ENCODE results near the gene ANO4.

Gene ANO4

DNA sequence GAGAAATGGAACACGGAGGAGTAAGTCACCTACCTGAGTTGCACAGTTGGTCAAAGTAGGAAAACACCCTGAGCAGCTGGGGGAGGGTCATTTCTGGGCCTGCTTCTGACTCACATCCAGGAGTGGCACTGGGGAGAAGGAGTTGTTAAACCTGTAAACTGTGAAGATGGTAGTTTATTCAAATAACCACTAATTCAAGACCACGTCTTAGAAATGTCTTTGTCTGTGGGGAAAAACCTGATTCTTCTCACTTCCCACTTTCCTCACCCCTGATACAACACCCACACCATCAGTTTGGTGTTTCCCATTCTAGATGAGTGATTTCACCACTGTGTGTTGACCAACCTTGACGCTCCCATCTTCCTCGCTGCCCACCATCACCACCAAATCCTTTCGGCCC is 207.1 kb downstream of the ANO4 start:
- DNase-seq = no peak

DNA sequence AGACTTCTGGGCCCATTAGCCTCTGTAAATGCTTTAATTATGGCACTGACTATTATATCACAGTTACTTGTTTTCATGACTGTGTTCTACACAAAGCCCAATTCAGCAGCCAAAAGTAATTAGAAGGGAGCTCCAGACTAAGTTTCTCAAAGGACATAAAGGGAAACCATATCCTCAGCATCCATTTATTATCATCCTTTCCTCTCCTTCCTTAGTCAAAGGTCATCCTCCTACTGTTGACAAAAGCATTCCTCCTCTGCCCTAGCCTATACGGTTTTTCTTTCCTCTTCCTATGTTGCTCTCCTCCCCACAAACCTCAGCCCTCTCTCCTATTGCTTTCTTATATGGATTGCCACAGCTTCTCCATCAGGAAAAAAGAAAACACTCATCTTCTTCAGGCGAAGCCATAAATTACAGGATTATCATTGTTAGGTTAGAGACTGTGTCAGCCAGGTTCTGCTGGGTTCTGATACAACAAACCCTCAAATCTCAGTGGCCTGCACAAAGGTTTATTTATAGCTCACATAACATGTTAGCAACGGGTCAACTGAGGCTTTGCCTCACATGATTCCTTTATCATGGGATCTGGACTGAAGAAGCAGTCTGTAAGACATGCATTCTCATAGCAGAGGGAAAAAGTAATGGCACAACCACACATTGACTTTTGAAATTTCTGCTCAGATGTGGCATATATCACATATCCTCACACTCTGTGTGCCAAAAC is 208.3 kb downstream of the ANO4 start:
- DNase-seq = no peak

DNA sequence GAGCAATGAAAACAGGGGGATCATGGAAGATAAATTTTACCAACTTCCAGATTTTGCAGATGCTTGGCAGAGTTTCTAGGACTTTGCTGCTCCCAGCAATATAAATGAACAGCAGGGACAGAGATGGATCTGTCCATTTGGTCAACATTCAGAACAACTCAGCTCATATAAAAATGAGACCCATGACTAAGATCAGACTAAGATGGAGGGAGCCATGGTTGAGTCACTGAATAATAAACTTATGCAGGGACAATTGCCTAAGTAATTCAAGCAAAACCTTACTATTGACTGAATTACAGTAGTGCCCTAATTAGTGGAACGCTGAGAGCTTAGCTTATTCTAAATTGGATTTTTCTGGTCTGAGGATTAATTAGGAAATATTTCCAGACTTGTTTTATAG is 210.3 kb downstream of the ANO4 start:
- DNase-seq = no peak

DNA sequence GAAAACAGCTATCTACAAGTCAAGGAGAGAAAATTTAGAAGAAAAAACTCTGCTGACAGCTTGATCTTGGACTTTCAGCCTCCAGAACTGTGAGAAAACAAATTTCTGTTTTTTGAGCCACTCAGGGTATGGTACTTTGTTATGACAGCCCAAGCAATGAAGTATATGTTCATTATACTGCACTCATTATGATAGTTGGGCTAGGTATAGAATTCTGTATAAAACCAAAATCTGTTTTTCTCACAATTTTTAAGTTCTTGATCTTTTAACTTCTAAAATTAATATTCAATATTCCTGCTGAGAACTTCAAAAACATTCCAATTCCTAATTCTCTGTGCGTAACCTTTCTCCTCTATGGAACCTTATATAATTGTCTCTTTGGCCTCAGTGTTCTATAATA is 214.7 kb downstream of the ANO4 start:
- no peak for DNase-seq

DNA sequence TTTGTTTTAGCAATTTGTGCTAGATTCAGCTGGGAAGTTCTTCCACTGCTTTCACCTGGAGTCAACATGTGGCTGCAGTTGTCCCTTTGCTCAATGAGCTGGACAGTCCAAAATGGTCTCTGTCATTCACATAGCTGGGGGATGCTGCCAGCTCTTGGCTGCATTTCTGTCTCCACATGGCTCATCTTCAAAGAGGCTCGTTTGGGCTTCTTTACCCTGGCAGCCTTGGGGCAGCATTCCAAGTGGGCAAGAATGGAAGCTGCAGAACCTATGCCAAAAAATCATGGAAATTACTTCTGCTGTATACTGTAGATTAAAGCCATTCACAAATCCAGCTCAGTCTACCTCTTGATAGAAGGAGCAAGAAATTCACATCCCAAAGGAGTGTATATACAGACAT is 216.3 kb downstream of the ANO4 start:
- no peak for DNase-seq

DNA sequence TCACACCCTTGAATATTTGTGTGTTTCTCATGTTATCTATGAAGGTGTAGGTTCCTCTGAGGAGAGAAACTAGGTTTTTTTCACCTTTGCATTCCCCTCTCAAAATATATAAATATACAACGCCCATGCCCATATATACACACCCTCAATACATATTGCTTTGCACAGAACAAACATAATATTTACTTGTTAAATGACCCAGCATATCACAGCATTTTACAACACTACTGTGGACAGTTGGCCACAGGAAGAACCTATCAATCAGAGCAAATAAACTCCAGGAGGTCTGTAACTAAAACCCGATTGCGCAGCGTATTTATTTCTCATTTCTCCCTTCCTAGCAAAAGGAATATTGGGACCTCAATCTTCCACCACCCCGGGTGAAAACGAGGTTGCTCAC is 219.4 kb downstream of the ANO4 start:
- no peak for DNase-seq

DNA sequence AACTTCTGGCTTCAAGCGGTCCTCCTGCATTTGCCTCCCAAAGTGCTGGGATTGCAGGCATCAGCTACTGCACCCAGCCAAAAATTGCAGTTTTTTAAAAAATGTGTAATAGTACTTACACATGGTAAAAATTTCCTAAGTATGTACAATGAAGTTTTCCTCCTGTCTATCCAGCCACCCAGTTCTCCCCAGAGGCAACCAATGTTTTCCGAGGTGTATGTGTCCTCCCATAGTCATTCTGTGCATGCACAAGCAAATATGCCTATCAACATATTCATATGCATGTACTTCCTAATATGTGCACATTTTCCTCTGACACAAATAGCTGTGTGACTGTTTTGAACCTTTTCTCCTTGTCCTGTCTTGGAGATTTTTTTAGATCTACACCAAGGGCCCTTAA is 220.5 kb downstream of the ANO4 start:
- no peak for DNase-seq

DNA sequence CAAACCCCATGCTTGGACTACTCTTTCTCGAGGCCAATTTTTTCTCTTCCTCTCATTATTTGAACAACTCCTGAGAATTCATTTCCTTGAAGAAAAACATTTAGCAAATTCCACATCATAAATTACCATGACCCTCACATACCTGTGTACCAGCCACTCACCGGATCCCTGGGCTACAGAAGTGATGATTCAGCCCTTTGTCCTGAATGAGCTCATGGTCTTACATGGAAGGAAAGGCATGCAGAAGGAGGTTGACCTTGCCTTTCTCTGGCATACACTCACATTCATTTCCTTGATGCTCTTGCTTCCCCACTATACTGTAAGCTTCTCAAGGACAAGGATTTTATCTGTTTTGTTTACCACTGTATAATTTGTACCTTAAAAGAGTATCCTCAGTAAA is 224.0 kb downstream of the ANO4 start:
- no peak for DNase-seq

DNA sequence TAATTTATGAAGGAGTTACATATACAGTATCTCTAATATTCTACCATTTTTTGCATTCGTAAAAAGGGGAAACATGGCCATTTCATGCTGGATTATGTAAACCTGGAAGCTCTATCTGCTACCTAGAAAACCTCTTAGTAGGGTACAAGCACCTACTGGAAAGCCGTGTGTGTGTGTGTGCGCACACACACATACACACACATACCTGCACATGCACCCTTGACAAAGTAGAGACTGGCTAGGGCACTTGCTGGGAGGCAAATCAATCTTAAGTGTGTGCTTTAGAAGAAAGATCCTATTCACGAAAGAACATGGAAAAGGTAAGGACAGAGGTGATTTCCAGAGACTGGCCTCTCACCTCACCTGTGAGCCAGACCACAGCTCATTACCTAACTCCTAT is 224.6 kb downstream of the ANO4 start:
- DNase-seq = no peak

DNA sequence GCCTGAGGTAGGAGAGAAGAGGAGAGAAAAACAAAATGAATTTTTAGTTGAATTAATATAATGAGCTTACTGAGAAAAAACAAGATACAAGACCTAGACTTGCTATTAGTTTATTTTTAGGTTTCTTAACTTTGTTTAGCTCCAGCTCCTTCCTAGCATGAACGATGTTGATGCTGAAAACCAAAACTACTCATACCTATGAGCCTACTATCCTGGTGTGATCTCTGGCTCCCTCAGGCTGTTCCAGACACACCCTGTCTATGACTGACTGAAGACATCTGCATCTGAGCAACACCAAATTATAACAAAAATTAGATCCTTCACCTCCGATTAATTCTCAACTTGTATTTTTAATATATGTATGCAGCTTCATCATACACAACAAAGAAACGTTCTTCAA is 225.1 kb downstream of the ANO4 start:
- DNase-seq = no peak

DNA sequence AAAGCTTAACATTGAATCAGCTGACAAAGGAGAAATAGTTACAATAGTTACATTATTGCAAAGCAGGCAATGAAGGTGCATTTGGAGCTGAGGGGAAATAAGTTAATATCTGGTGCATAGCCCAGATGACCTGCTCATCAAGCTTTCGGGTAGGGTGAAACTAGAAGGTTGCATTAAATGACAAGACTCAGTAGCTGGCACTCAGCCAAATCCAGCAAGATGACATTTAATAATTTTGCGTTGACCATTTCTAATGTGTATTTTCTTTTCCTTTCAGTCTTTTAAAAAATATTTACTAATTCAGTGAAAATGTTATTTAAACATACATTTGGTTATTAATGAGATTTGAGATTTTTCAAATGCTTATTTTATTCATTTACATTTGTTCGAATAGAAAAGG is 226.9 kb downstream of the ANO4 start:
- DNase-seq = no peak

DNA sequence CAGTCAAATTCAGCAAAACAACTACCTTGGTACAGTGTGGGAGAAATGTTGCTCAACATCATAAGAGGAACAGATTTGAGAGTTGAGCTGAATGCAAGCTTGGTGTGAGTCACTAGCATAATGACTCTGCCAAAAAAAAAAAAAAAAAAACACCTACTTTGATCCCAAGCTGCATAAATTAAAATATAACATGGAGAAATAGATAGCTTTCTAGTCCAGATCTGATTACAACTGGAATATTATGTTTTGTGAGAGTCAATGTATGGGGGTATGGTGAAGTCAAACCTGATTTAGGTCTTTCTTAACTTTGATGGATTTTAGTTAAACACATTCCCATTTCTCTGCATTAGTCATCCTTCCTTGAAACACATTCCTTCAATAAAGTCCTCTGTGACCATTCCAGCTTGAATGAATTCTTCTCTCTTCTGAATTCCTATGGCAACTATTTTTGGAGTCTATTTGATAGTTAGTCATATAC is 227.4 kb downstream of the ANO4 start:
- no peak for DNase-seq

DNA sequence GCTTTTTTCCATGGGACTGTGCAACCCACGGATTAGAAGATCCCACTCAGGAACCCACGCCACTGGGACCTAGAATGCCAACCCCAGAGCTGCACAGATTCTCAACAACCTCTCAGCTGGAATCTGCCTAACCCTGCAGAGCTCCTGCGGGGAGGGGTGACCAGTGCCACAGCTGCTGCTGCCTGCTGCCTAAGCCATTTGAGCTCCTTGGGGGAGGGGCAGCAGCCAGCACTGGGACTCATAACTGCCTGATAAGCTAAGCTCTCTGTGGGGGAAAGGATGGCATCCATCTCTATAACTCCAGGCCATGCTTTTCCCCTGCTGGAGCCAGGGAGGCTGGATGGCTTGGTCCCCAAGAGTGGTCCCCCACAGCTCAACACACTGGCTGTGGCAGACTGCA is 232.6 kb downstream of the ANO4 start:
- no peak for DNase-seq

DNA sequence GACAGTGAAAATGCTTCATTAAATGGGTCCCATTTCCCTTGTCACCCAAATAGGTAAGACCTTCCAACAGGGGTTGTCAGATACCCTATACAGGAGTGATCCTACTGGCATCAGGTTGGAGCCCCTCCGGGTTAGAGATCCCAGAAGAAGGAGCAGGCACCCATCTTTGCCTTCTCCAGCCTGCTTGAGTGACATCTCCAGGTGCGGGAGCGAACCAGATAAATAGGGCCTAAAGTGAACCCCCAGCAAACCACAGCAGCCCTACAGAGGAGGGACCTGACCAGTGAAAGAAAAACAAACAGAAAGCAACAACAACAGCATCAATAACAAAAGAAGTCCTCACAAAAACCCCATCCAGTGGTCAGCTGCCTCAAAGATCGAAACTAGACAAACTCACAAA is 233.2 kb downstream of the ANO4 start:
- DNase-seq = no peak

DNA sequence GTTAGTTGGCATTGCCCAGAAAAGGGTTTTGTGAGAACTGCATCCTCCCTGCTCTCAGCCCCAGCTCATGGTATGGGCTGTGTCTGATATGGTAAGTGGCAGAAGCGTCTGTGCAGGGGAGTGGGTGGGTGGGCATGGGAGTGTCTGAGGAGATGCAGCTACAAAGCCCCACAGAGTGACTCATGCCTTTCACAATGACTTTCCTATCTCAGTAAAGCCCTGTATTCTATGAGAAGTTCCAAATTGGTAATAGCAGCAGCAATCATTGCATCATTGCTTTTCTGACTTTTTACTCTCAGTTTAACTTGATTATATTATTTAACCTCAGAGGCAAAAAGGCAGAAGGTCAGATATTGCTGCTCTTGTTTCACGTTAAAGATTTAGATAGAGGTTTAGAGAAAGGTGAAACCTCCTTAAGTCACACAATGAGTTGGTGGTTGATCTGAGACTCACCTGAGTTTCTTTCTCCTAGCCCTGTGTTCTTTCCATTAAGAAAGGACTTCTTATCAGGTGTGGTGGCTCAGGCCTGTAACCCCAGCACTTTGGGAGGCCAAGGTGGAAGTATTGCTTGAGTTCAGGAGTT is 243.8 kb downstream of the ANO4 start:
- no peak for DNase-seq

DNA sequence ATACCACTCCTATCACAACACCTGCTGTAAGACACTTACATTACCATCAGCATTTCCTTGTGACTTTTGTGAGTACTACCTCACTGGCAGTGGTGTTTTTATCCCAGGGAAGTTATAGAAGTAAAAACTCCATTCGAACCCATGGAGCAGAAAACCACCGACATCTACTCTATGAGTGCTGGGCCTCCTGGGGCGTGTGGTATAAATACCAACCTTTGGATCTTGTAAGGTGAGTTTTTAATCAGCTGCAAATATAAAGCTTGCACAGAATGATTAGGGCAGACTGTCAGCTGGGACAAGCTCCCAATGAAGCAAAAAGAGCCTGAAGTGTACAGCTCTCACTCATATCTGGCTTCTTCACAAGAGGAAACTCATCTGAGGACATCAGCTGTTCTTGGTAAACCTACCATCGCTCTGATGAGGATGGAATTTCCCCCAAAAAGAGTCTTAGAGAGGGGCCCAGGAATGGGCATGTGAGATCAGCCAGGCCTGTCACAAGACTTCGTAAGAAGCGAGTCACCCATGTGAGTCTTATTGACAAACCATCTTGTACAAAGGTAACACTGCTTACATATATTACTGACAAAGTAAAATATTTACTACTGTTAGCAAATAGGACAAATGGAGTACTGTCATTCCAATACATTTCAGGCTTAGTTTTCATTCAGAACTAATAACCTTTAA is 245.4 kb downstream of the ANO4 start:
- DNase-seq = no peak

DNA sequence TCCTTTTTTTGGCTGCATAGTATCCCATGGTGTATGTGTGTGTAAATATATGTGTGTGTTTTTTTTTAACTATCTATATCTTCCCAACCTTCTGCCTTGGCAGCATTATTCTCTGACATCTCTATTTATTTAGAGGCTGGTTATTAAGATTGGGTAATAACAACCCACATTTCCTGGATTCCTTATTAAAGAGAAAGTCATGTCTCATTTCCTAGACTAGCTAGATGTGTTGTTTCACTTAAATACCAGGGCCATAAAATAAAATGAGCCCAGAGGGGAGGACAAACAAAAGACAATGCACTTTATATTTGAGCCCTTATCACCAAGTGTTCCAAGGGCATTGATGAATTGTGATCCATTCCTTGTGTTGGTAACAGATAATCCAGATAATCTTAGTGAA is 246.4 kb downstream of the ANO4 start:
- no peak for DNase-seq

DNA sequence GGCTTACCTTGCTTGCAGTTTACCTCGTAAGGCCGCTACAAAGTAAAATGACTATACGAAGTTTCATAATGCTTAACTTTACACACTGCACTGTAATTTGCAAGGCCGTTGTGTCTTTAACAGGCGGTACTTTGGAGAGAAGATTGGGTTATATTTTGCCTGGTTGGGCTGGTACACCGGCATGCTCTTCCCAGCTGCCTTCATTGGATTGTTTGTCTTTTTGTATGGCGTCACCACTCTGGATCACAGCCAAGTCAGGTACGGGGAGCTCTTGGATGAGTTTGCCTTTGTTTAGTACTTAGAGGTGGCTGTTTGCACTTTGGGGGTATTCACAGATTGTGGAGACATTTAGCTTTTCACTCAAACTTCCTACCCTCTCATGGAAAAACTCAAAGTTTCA is 247.6 kb downstream of the ANO4 start:
- DNase-seq = peak; percentile 44

DNA sequence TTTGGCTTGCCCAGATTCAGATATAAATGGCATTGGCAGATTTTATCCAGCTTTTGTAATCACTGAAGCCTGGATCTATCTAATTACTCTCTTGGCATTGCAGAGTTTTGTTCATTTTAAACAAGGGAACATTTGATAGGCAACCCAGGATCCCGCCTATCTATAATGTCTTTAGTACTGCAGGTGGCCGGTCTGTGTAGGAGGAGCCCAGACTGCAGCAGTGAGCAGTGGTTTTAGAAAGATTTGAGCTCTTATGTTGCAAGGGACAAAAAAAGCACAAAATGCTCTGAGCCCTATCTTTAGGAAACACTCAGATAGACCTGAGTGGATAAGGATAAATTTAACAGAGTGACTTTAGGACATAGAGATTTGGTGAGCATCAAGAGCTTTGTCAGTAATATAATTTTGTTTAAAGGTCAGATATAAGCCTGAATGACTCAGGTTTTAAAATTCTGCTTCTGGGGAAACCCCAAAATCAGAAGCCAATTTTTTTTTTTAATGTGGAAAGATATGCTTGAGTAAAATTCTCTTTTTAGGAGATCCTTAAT is 250.0 kb downstream of the ANO4 start:
- no peak for DNase-seq

DNA sequence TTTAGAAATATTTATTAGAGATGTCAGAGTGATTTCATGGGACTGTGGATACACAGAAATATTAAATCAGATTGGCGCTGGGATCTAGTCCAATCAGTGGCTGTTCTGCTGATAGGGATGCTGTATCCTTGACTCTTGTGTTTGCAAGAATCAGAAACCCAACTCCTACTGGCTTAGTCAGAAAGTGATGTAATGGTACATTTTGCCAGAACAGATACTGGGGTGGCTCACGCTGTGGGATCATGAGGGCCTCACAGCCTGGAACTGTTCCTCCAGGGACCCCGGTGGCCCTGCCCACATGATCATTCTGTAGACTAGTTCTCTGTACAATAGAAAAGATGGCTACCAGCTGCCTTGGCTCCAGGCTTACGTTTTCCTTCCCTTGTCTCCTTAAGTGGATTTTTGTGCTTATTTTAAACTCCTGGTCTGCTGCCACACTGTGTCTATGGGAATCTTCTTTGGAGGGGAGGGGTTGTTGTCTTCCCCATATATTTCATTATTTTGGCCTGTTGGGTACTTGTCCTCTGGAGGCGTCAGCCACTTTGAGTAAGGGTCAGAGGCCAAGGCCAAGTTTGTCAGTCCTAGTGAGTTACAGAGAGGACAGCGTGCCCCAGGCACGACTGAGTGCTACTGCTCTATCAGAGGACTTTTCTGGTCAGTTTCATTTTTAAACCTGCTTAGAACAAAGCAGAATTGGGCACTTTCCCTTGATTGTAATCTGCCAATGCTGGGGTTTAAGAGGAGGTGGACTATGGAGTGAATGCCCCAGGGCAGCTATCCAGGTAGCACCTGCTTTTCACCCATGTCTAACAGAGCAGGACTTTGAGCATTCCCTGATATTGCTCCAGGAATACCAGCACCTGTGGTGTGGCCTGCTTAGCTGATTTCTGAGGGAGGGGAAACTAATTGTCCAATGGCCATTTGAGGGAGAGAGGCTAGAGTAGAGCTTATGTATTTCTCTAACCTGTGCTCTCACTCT is 251.2 kb downstream of the ANO4 start:
- no peak for DNase-seq

DNA sequence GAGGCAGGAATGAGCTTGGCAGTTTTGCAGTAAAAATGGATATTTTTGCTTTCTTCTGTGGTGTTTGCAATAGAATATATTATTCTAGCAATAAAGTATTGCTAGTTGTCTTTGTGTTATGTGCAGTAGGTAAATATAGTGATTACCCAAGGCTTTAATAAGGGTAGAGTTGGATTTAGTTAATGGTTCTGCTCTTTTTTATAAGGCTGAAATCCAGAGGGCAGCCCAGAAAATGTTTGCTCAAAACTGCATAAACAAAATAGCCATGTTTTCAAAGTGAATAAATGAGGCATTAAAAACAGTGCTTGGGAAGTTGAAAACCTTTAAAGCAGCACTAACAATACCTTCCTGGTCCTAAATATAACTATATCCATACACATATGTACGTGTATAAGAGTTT is 253.1 kb downstream of the ANO4 start:
- no peak for DNase-seq

DNA sequence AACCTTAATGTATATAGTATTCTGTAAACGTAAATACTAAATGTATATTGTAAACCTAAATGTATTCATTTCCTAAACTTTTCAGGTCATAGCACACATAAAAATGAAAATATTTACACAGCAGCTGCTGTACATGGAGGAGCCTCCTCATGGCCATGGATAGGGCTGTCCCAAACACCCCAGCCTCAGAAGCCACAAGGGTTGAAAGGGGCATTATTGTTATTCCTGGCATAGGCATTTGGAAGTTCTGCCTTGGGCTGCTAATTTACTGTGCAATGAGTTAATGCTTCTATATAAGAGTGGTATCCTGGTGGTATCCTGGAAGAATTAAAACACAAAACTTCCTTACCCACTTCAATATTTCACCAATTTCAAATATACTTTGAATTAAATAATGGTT is 256.1 kb downstream of the ANO4 start:
- DNase-seq = no peak

DNA sequence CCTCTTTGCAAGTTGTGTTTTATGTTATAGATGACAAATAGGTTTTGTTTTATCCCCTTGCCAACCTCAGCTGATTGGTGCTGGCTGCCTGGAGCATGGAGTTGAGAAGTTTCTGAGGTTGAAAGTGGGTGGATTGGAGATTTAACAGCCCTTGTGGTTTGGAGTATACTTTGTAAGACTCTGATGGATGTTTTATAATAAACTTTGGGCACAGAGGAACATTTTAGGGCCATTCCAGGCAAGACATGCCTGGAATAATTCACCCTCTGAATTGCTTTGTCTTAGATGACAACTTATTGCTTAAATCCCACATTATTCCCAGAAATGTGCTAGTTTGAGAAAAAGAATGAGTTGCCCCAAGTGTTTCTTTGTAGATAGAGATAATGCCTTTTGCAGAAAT is 256.6 kb downstream of the ANO4 start:
- no peak for DNase-seq
